GM18873 (cell line): Measurements from ENCODE around the gene RHNO1.

Experiments used
- ATAC-seq: cut with Tn5 transposase; IDR thresholded peaks from one replicate; pipeline ENCODE4 v1.9.1; 2021; ENCODE audit warnings: mild to moderate bottlenecking, moderate library complexity, moderate number of reproducible peaks; ENCODE audit not compliant: unreplicated experiment, low FRiP score

The RHNO1 gene

DNA sequence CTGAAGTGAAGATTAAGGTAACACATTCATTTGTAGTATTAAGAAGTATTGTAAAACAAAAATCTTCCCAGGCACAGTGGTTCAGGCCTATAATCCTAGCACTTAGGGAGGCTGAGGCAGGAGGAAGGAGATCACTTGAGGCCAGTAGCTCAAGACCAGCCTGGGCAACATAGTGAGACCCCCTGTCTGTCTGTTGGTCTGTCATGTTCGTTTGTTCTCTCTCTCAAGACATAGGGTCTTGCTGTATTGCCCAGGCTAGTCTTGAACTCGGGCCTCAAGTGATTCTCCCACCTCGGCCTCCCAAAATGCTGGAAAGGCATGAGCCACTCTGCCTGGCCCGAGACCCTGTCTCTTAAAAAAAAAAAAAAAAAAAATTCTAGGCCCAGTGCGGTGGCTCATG, 20.4 kb downstream of the RHNO1 start:
- no peak for ATAC-seq

DNA sequence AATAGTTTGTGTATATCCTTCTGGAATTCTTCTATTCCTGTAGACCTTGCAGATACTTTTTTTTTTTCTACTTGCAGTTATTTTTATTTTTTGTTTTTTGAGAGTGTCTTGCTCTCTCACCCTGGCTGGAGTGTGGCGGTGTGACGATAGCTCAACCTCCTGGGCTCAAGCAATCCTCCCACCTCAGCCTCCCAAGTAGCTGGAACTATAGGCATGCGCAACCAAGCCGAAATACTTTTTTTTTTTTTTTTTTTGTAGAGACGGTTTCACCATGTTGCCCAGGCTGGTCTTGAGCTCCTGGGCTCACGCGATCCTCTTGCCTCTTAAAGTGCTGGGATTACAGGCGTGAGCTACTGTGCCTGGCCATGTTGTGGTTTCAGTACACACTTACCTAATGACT, 23.6 kb downstream of the RHNO1 start:
- ATAC-seq = no peak

DNA sequence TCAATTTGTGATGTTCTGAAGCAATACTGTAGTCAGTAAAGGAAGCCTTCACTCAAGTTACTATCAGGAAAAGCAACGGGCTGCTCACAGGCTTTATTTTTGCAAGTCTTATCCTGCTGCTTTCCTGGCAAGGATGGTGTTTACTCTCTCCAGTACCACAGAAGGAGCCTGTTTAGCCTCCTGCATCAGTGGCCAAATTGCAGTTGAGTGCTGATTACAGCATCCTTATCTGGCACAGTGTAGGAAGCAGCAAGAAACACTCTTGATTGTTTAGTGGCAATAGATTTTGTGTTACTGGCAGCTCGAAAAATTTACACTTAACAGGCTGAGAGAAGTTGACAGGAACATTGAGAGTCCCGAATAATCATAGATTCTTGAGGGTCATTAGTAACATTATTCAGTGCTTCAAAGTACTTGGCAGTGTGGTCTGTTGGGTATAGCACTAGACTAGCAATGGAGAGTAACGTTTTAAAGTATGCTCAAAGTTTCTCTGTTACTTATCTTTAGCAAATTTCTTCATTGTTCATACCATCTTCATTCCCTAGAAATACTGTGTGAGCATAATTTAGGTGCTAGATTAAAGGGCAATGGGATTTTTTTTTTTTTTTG, 25.4 kb downstream of the RHNO1 start:
- no peak for ATAC-seq

GRCh38 chr12:2904260-2904659, 27.2 kb downstream of the RHNO1 start:
- ATAC-seq = no peak

GRCh38 chr12:2912216-2912575, 35.2 kb downstream of the RHNO1 start:
- no peak for ATAC-seq

GRCh38 chr12:2919249-2919648, 42.2 kb downstream of the RHNO1 start:
- no peak for ATAC-seq

GRCh38 chr12:2922329-2922728, 45.3 kb downstream of the RHNO1 start:
- no peak for ATAC-seq

DNA sequence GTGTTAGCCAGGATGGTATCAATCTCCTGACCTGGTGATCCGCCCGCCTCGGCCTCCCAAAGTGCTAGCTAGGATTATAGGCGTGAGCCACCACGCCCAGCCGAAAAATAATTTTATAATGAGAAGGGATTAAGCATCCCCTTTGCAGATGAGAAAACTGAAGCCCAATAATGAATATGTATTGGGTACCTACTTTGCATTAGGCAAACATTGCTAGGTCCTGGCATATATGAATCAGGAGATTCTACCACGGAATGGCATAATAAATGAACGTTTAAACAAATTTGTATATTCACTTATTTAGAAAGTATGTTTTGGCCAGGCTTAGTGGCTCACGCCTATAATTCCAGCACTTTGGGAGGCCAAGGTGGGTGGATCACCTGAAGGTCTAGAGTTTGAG, 46.0 kb downstream of the RHNO1 start:
- ATAC-seq = no peak

DNA sequence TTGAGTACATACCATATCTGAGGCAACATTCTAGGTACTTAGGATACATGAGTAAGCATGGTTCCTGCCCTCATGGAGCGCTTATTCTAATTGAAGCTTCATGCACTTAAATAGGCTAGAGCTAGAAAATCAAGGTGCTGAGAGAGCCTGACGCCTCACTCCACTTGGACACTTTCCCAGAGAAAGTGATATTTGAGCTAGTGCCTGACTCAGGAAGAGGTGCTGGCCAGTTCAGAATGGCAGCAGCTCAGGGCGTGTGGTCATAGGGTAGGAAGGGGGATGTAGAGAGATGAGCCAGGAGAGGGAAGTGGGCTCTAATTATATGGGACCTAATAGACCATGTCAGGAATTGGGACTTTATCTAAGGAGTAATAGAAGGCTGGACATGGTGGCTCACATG, 47.0 kb downstream of the RHNO1 start:
- ATAC-seq = no peak

- ATAC-seq = no peak
Observed at GRCh38 chr12:2925322-2925995, 48.4 kb downstream of the RHNO1 start.

GRCh38 chr12:2930865-2931264, 53.8 kb downstream of the RHNO1 start:
- no peak for ATAC-seq

DNA sequence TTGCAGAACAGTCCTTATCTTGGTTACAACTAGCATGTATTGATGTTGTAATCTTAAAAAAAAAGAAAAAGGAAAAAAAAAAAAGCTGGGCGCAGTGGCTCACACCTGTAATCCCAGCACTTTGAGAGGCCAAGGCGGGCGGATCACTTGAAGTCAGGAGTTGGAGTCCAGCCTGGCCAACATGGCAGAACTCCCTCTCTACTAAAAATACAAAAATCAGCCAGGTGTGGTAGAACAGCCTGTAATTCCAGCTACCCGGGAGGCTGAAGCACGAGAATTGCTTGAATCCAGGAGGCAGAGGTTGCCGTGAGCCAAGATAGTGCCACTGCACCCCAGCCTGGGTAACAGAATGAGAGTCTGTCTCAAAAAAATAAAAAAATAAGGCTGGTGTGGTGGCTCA, 56.6 kb downstream of the RHNO1 start:
- no peak for ATAC-seq

DNA sequence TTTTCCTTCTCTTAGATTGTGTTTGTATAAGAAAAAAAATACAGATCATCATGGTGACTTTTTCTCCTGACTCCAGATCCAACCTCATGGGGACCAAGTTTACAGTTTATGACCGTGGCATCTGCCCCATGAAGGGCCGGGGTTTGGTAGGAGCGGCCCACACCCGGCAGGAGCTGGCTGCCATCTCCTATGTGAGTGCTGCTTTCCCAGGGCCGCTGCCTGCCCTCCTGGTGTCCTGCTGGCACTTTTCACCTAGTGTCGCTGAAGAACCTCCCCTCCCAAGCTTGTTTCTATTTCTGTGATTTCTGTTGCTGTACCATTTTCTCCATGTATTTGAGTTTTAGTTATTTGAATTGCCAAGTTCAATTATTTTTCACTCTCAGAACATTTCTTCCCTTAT, 57.3 kb downstream of the RHNO1 start:
- ATAC-seq = no peak

DNA sequence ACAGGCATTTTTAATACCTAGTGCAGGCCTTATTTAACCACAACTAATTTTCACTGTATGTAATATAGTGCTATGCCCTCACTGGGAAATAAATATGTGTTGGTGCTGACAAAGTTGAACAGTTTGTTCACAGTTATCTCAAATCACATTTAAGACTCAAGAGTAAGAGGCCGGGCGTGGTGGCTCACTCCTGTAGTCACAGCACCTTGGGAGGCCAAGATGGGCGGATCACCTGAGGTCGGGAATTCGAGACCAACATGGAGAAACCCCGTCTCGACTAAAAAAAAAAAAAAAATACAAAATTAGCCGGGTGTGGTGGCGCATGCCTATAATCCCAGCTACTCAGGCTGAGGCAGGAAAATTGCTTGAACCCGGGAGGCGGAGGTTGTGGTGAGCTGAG, 59.3 kb downstream of the RHNO1 start:
- no peak for ATAC-seq

DNA sequence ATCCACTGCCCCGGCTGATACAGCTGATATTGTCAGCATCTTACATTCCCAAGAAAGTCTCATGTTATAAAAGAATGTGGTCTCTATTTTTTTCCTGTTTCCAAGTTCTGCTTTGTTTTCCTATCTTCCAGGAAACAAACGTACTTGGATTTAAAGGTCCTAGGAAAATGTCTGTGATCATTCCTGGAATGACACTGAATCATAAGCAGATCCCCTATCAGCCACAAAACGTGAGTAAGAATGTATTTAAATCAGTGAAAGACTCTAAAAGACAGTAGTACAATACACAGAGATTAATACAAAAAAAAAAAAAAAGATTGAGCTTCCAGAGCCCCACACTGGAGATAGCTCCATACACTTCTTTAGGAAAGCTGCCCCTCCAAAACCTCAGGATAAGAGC, 60.5 kb downstream of the RHNO1 start:
- ATAC-seq = no peak
